Hematopoietic multipotent progenitor cell treated with erythropoietin and hydrocortisone succinate and interleukin-3 and kit ligand, for 4 days (in vitro differentiated cells): Measurements from ENCODE around the gene PTPN14.
A peak's percentile ranks its signal among the peaks of the same experiment; 100 is the strongest.

Experiments used
- DNase-seq: peaks from one replicate; pipeline ENCODE4 v3.0.0-alpha.2; 2015

PTPN14 gene

DNA sequence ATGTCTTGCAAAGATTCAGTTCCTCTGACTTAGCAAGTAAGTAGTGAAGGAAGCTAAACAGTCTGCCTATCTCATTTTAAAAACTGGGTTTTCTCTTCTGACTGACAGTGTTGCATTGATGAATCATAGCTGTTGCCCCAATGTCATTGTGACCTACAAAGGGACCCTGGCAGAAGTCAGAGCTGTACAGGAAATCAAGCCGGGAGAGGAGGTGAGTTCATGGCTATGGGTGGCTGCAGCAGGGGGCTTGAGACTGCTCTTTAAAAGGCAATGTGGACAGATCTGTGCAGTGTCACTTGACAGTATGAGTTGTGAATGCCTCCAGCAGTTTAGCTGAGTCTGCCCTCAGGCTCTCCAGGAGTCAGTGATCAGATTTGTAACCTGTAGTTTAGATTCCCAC lies 223.9 kb downstream of the PTPN14 start:
- peak; percentile 30 for DNase-seq

DNA sequence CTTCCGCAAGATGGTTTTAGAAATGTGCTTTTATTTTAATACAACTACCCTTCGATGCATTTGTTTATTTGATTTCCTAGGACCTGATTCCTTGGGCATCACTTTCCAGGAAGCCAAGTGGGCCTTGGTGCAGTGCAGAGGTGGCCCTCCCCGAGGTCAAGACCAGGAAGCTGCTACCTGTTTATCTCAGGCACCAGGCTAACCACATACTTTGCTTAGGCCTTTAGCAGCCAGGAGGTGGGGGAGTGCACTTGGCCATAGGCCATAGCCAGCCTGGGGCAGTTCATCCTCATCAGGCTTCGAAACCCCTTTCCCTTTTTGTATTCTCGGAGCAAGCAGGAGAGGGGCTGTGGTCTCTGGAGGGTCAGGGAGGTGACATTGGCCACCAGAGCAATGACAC lies 225.0 kb downstream of the PTPN14 start:
- DNase-seq = peak; percentile 70

DNA sequence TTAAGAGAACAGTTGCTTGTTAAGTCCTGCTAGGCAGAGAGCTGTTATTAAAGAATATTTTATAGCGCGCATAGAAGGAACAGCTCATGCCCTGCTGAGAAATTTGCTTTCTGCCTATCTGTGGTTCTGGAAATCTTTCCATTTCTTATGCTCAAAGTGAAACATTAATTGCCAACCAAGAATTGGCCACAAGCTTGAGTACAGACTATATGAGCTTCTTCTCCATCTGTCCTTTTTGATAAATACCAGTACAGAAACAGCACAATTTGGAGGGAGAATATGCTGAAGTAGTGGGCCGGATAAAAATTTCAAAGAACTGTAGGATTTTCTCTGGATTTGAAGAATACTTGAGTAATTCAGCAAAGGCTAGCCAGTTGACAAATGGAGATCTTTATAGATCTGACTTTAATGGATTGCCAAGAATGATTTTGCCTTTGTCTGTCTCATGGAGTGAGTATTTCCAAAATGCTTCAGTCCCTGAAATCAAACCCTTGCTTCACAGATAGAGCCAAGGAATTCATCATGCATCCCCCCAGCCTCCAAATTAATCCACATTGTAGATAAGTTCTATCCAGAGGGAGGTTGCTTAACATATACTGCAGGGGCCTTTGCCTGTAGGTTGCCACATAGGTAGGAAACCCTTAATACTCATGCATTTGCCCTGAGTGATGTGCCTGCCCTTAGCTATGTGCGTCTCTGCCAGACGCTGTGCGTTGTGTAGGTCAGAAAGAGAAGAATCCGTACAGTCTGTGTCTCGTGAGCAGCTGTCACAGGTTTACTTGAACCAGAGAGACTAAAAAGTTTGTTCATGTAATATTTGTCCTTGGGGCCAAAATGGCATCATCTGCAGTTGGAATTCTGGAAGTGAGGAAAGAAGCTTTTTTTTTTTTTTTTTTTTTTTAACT lies 226.3 kb downstream of the PTPN14 start:
- no peak for DNase-seq

DNA sequence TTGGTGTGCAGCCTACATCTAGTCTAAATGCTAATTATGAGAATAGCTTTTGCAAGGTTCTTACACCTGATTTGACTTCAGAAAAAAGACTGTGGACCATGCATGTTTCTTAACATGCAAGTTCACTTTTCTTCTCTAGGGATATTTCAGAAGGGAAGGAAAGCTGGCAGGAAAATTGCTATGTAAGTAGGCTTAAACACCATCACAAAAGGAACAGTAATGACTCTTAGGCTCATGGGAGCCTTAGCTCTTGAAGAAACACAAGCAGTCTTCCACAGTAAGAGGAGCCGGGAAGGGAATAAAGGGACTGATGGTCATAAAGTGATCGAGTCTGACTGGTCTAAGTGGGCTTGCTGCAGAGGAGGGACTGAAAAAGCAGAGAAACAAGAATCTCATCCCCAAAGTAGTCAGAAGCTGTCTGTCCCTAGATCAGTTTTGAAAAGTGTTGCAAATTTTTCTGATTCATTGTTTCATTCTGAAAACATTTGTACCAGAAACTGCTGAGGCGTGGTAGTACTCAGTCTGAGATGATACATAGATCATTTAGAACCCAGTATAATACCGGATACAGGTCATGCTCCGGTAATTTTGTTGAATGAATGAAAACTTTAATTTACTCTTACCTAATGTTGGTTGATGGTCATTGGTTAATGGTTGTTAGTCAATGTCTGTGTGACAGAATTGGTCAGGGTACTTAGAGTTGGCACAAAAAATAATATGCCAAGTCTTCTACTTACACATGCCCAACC lies 229.5 kb downstream of the PTPN14 start:
- no peak for DNase-seq

DNA sequence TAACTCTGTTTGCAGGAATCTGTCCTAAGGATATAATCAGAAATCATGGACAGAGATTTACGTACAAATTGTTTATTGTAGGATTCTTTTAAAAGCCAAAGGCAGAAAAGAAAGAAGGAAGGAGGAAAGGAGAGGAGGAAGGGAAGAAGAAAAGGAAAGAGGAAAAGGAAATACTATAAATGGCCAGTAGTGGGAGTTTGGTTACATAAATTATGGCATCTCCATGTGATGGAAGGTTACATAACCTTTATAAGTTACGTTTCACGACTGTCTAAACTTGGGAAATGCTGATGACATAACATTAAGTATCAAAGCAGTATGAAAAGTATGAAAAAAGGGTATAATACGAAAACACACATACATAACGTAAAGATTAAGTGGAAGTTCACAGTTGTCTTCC lies 231.5 kb downstream of the PTPN14 start:
- no peak for DNase-seq

DNA sequence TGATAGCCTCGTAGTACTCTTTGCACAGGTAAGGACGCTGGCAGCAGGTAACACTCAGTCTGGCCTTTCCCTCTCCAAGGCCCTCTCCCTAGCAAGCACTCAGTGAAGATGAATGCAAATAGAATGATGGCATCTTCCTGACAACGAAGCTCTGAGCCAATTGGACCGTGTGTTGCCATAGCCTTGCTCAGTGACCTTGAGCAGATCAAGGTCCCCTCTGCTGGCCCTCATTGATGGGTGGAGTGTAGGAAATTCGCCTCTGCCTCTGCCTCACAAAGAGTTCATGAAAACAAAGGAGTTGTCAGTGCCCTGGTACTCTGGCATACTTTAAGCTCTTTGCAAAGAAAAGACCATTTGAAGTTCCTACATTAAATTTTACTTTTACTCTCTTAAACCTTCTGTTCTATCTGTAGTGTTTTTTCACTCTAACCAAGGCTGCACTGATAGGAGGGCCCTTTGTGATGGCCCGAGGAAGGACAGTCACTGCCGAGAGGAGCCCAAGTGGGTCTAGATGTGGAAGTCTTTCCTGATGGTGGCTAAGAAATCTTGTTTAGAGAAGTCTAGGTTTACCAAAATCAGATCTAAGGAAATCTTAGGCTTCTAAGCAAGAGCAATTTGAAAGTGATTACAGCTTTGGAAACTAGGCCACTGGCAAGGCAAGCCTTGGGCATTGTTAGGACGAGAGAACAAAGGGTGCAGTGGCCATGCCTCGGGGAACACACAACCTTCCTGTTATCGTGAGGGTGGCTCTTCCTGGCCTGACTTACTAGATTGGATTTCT lies 232.3 kb downstream of the PTPN14 start:
- no peak for DNase-seq

DNA sequence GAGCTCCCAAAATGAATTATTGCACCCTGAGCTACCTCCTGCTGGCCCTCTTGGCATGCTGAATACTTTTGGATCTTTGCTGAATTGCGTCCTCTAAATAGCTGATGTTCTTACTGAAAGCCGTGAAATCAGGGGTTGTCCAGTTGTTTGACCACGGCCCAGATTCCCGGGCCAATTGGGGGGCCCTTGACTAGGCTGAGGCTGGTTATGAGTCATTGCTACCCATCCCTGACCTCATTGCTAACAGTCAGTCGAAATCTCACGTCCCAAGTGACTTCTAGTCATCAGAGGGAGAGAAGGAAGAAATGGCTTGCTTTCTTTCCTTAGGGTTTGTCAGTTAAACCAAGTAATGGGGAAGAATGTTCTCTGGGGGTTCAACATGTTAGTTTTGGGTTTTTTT lies 233.0 kb downstream of the PTPN14 start:
- no peak for DNase-seq

DNA sequence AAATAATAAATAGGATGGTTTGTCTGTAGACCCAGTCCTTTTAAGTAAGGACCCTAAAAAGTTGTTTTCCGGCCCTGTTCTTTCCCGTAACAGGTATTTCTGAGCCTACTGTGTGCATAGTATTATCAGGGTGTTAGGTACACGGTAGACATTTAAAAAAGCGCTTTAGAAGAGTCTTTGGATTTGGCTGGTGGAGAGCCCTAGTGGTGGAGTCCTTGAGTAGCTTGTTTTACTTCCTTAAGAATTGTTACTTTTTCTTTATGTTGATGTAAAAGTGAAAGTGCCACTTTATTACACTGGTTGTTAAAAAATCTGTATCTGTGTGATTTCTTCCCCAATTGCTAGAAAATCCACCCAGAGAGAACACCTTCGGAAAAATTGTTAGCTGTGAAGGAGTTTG lies 233.7 kb downstream of the PTPN14 start:
- no peak for DNase-seq

DNA sequence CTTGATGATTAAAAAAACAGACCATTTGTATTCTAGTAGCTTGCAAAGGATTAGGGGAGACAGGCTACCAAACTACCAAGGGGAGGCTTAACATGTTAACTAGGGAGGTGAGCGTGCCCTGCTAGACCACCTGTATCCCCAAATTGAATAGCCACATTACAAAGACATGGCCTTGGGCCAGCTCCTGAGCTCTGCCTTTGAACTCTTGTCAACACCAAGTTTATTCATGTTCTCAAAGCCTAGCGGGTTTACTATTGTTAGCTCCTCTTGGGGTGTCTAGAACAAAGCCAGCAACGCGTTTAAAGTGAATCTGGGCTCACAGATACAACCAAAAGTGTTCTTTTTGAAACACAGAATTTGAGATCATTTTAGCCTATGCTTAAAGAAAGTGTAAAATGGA lies 234.1 kb downstream of the PTPN14 start:
- DNase-seq = no peak

DNA sequence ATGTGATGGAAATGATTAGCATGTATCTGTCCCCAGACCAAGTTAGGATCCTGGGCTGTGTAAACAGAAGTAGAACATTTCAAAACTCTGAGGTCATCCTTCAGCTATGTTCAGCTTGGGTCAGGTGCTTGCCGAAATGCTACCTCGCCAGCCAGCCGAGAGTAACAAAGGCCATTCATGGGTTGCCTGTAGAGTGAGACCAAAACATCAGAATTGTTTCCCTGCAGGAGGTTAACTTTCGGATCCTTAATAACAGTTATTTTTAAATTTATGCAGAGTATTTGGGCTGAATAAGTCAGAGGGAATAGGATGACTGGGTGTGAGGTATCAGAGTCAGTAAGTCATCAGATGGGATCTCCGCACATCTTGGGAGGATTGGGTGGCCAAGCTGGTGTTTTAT lies 234.8 kb downstream of the PTPN14 start:
- no peak for DNase-seq

DNA sequence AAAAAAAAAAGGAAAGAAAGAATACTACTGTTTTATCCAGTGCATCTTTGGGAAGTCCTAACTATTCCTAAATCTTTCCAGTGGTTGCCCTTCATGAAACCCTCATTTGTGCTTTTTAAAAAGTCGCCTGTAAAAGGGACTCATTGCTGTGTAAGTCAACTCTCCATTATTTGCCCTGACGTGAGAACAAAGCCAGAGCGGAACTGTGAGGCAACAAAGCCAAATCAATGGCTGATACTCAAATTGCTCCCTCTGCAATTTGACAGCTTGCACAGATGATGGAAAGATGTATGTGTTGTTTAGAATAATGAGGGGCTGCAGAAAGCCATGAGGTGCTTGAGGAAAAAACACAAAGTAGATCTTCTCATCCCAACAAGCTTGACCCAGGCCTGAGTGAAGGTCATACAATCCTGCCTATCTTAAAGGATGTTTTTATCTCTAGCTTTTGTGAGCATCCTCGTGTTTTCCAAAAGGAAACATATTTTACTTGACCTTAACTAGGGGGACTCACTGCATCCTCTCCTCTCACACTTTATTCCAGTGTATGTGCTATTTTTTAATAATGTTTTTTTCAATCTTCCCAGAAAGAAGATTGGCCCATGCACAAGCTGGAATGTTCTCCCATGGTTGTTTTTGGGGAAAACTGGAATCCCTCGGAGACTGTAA lies 237.1 kb downstream of the PTPN14 start:
- no peak for DNase-seq

DNA sequence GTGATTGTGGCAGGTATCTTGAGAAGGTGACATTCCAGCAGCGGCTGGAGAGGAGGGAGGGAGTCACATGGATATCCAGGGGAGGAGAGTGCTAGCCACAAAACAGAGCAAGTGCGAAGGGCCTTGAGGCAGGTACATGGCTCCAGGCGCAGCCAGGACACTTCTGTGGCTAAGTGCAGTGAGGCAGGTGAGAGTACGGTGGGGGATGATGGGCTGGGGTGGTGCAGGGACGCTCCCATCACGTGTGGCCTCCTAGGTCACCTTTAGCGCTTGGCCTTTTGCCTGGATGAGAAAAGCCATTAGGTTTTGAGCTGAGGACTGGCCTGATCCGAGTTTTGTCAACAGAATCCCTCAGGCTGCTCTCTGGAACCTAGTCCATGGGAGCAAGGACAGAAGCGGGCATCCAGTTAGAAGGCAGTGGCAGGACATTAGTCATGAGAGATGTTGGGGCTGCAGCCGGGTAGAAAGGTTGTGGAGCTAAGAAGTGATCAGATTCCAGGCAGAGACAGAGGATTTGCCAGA lies 238.8 kb downstream of the PTPN14 start:
- DNase-seq = no peak

DNA sequence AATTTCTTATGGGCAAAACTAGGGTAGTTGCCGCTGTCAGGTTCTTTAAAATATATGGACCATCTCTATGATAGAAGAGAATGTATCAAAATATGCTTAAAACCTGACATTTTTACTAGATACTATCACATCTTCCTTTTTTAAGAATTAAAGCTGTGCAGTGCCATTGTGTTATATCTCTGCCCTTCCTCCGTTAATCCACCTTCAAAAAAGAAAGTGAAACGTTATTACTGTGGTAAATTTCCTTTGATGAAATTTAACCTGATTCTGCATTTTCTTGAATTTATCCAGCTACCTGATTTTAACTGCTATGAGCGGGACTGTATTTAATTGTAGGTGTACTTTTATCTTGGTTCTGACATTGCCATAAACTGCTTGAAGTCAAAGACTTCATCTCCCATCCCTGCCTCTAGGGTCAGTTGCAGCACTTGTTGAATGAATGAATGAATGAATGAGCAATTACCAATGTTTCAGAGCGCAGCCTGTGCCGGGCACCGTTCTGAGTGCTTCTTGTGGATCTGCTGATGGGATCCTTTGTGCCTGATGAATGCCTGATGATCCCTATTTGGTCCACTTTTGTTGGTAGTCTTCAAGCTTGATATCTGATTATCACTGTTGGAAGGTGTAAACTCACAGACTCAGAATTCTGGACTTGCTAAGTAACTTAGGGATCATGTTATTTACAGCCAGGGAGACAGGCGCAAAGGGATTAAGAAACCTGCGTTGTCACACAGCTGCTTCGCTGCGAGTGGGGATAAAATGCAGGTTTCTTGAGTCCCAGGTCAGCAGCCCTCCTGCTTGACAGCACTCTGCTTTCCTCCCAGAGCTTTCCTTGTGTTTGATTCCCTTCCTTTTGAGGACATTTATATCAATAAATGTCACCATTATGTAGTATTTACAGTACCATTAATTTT lies 240.4 kb downstream of the PTPN14 start:
- DNase-seq = no peak

DNA sequence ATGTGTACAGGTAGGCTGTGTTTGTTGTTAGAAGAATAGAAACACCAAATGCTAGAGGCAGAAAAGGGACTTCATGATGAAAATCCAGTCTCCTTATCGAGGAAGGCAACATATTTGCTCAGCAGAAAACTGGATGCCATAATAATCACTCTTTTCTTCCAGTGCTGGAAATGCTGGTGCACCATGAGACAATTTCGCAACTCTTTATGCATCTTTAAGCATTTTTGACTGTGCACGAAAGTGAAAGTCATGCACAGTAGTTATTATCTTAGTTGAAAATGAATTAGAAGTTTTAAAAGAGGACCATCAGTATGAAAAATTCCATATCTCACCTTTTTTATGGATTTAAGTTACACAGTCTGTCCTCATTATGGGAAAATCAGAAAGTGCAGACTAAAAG lies 241.4 kb downstream of the PTPN14 start:
- DNase-seq = peak; percentile 41

DNA sequence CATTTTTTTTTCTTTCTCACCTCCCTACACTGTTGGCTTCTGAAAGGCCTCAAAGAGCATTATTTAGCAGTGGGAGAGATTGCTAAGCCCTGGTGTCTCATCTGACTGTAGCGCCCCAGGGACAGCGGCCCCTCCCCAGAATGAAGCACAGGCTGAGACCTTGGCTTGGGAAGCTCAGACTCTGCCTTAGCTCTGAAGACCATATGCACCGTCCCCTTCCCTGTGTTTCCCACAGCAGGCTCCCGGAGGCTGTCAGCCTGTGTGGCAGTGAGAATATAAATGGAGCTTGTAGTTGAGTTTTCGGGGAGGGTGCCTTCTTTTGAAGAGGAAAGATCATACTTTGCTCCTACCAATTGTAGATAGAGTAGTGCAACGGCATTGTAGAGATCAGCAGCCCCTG lies 245.1 kb downstream of the PTPN14 start:
- no peak for DNase-seq

DNA sequence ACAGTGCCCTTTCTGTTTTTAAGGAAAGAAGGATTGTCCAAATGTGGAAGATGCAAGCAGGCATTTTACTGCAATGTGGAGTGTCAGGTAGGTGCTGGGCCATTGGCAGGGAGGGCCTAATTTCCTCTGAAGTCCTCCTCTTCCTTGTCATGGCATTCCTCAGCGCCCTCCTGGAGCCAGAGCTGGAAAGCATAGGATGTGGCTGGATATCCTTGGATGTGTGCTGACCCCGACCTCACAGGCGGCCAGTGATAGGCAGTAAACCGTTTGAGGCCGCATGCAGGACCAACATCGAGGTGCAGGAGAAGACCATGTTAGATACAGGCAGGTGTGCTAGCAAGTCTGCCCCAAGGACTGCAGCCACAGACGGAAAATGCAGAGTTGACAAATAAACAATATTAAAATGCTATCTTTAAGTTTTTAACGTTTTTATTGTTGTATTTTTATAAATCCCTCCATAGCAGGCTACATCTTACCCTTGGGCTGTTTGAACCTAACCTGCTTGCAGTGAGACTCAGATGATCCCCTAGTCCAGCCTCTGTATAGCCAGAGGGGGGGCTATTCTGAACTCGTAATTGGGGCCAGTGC lies 246.1 kb downstream of the PTPN14 start:
- DNase-seq = no peak

DNA sequence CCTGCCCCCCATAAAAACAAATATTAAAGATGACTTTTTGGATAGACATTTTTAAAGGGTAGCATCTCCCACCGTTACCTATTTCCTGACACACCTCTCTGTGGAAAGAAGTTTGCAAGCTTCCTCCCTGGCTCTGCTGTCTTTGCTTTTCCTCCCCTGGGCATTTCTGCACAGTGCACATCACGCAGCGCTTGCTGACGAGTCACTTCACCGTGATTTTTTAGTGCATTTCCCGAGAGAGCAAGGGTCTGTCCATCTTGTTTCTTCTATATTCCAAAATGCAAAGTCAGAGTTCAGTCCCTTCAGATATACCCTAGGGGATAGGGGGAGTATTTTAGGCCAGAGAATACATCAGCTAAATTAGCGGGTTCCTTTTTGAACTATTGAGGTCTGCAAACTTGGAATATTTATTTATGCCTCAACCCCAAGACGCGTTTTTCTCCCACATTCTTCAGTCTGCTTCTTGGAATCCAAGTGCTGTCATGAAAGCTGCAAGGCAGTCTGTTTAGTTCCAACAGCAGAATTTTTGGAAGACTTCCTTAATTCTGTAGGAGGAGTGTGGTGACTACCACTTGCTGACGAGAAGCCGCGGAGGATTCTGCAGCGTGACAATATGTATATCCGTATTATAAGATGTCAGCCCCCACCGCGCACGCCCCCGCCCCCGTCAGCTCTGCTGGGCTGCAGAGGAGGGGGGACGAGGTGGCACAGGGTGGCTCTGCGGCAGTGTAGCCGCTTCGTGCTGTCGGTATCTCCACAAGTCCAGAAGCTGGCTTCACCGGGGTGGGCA lies 248.1 kb downstream of the PTPN14 start:
- DNase-seq = no peak

DNA sequence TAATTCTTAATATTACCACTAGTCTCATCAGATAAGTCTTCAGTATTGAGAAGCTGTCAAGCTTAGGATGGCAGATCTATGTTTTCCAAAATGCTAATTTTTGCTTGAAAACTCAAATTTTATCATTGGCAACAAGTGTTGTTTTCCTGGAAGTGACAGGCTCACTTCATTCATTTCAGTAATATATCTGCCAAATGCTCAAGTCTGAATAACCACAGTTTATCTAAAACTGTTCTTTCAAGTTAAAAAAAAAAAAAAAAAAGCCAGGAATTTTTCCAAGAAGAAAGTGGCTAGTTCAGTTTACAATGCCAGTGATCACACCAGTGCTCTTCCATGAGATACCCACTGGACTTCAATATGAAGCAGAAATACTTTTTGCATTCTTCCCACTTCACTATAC lies 249.9 kb downstream of the PTPN14 start:
- DNase-seq = no peak

DNA sequence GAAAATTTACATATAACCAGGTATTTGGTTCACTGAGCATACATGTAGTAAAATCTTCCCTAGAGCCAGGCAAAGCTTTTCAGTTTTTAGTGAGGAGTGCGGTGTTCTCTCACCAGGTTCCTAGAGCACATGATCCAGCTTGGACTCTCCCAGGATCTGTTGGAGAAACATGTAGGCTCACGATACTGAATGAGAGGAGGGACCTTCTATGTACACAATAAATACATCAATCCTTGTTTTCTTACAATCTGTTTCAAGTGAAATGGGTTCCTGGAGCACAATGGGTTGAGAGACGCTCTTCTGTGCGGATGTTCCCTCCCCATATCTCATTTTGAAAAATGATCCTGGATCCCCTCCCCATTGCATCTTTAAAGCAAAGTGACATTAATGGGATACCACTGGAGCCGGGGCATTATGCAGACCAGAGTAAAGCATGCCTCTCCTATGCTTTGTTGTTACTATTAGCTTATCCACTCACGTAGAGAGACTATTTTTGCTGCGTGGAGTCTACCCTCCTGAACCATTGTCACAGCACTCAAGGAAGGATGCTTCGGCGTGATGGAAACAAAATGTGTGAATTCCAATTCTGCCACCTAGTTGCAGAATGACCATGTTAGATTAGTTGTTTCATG lies 251.1 kb downstream of the PTPN14 start:
- DNase-seq = no peak
